ENCODE results near the gene AFMID.

- peak; percentile 70 for TF ChIP-seq POLR2A (IDR thresholded peaks at IDR 0.05)
- TF ChIP-seq CTCF (IDR thresholded peaks at IDR 0.05) = no peak
Observed at GRCh38 chr17:78140169-78141051, 46.8 kb upstream of the AFMID start.
